RWPE2 (cell line): ENCODE results near the gene MFAP2.
A peak's percentile ranks its signal among the peaks of the same experiment; 100 is the strongest.

Experiments used
- ATAC-seq: fragments of 200-7000 bp; cut with Tn5 transposase; 3 replicates; pipeline ENCODE4 v1.9.1; 2021; ENCODE audit warnings: low read depth
- DNase-seq: peaks from one replicate; pipeline ENCODE4 v3.0.0-alpha.2; 2020; ENCODE audit warnings: low spot score
- H3K27ac ChIP-seq: fragments of 450-650 bp; 2 replicates; pipeline ENCODE4 v1.5.1; 2017; ENCODE audit warnings: mild to moderate bottlenecking; ENCODE audit not compliant: poor library complexity, severe bottlenecking
- H3K27me3 ChIP-seq: fragments of 250-450 bp; sonication (Bioruptor Pico); 2 replicates; pipeline ENCODE4 v1.5.1; 2021; ENCODE audit warnings: mild to moderate bottlenecking, moderate library complexity; ENCODE audit not compliant: insufficient read depth, poor library complexity, severe bottlenecking
- H3K36me3 ChIP-seq: fragments of 250-450 bp; sonication (Bioruptor Pico); 2 replicates; pipeline ENCODE4 v1.5.1; 2020; ENCODE audit warnings: low read depth, mild to moderate bottlenecking, moderate library complexity
- H3K4me1 ChIP-seq: fragments of 250-450 bp; sonication (Bioruptor Pico); 2 replicates; pipeline ENCODE4 v1.5.1; 2021; ENCODE audit warnings: mild to moderate bottlenecking, moderate library complexity; ENCODE audit not compliant: insufficient read depth, poor library complexity, severe bottlenecking
- H3K4me3 ChIP-seq: fragments of 250-450 bp; sonication (Bioruptor Pico); 2 replicates; pipeline ENCODE4 v1.5.1; 2021; ENCODE audit warnings: mild to moderate bottlenecking, moderate library complexity; ENCODE audit not compliant: severe bottlenecking
- H3K9me3 ChIP-seq: fragments of 250-450 bp; sonication (Bioruptor Pico); 2 replicates; pipeline ENCODE4 v1.5.1; 2021; ENCODE audit warnings: mild to moderate bottlenecking, moderate library complexity; ENCODE audit not compliant: severe bottlenecking
- TF ChIP-seq, protein P1 (sequence below): fragments of 450-650 bp; IDR thresholded peaks from one replicate; pipeline ENCODE4 v1.5.1; 2017; ENCODE audit warnings: mild to moderate bottlenecking, moderate library complexity; ENCODE audit not compliant: poor library complexity, severe bottlenecking

MFAP2 gene

DNA sequence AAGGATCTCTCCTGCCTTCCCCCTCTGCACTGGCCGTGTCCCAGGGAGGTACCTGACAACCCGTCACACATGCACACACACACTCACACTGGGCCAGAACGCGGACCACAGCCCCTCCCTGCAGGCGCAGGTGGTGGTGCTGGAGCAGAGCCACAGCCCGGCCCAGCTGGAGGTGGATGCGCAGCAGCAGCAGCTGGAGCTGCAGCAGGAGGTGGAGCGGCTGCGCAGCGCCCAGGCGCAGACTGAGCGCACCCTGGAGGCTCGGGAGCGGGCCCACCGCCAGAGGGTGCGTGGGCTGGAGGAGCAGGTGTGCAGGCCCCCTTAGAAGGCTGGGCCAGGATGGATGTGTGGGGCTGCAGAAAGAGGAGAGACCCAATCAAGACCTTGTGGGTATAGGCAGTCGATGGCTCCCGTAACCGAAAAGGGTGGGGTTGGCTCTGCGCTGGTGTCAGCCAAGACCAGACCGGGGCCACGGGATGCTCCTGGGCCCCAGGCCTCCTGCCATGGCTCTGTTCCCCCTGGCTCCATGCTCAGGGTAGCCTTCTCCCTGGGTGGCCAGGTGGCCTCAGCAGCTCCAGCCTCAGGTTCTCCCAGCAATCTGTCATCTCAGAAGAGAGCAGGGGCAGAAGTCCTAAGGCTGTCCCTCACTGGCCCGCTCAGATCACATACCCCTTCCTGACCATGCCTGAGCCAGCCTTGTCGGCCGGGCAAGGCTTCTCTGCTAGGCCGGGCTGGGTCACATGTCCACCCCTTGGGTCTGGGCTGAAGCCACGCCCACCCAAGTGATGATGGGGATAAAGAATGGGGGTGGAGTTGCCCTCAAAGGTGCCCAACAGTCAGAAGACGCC lies 8.9 kb downstream of the MFAP2 start:
- no peak overlapping the region for H3K4me3 ChIP-seq
- no peaks in the 10 kb centered on the region for H3K9me3 ChIP-seq
- no peak for DNase-seq
- H3K27me3 ChIP-seq: no peaks in the 10 kb centered on the region
- ATAC-seq: peak; percentile 17; the same call in 1 of the 3 replicates
- H3K4me1 ChIP-seq: no peaks in the 10 kb centered on the region
- TF ChIP-seq, protein P1, sequence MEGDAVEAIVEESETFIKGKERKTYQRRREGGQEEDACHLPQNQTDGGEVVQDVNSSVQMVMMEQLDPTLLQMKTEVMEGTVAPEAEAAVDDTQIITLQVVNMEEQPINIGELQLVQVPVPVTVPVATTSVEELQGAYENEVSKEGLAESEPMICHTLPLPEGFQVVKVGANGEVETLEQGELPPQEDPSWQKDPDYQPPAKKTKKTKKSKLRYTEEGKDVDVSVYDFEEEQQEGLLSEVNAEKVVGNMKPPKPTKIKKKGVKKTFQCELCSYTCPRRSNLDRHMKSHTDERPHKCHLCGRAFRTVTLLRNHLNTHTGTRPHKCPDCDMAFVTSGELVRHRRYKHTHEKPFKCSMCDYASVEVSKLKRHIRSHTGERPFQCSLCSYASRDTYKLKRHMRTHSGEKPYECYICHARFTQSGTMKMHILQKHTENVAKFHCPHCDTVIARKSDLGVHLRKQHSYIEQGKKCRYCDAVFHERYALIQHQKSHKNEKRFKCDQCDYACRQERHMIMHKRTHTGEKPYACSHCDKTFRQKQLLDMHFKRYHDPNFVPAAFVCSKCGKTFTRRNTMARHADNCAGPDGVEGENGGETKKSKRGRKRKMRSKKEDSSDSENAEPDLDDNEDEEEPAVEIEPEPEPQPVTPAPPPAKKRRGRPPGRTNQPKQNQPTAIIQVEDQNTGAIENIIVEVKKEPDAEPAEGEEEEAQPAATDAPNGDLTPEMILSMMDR: no peak
- no peak overlapping the region for H3K27ac ChIP-seq
- H3K36me3 ChIP-seq: no peaks in the 10 kb centered on the region

DNA sequence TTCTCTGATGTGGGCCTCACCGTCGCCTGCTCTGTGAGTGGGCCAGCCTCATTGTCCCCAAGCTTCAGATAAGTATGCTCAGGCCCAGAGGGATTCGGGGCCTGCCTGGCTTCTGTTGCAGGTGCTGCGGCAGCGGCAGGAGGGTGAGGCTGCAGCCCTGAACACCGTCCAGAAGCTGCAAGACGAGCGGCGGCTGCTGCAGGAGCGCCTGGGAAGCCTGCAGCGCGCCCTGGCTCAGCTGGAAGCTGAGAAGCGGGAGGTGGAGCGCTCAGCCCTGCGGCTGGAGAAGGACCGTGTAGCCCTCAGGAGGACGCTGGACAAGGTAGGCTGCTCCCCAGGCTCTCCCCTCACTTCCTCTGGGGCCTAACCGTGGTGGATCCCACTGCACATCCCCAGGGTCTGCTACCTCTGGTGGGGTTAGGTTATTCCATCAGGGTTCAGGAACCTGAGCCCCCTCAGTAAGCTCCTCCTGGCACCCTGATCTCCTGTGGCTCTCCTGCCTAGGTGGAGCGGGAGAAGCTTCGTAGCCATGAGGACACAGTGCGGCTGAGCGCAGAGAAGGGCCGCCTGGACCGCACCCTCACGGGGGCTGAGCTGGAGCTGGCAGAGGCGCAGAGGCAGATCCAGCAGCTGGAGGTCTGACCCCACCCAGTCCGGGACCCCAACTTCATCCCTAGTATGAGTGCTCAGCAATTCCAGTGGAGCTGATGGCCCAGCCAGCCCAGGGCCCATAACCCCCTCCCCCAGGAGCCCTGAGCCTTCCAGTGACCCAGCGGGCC lies 10.1 kb downstream of the MFAP2 start:
- no peak overlapping the region for H3K27ac ChIP-seq
- no peaks in the 10 kb centered on the region for H3K36me3 ChIP-seq
- H3K4me3 ChIP-seq: no peak overlapping the region
- H3K9me3 ChIP-seq: no peaks in the 10 kb centered on the region
- ATAC-seq: no peak
- DNase-seq: no peak
- no peaks in the 10 kb centered on the region for H3K27me3 ChIP-seq
- H3K4me1 ChIP-seq: no peaks in the 10 kb centered on the region
- TF ChIP-seq, protein P1: no peak

DNA sequence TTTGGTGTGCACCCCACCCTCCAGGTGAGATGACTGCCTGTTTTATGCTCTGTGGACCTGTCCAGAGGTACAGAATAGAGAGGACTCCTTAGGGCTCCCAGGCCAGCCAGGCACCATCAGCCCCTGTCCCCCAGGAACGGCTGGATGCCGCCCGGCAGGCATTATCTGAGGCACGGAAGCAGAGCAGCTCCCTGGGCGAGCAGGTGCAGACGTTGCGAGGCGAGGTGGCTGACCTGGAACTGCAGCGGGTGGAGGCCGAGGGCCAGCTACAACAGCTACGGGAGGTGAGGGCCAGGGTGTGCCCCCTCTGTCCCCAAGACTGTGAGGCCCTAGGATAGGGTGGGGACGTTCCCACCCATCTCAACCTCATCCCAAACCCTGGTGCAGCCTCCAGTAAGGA lies 10.8 kb downstream of the MFAP2 start:
- no peak overlapping the region for H3K27ac ChIP-seq
- ATAC-seq (no peak), DNase-seq (no peak)
- H3K4me3 ChIP-seq: no peak overlapping the region
- TF ChIP-seq, protein P1: no peak
- no peaks in the 10 kb centered on the region for H3K36me3 ChIP-seq
- no peaks in the 10 kb centered on the region for H3K27me3 ChIP-seq
- H3K4me1 ChIP-seq: no peaks in the 10 kb centered on the region
- H3K9me3 ChIP-seq: no peaks in the 10 kb centered on the region

DNA sequence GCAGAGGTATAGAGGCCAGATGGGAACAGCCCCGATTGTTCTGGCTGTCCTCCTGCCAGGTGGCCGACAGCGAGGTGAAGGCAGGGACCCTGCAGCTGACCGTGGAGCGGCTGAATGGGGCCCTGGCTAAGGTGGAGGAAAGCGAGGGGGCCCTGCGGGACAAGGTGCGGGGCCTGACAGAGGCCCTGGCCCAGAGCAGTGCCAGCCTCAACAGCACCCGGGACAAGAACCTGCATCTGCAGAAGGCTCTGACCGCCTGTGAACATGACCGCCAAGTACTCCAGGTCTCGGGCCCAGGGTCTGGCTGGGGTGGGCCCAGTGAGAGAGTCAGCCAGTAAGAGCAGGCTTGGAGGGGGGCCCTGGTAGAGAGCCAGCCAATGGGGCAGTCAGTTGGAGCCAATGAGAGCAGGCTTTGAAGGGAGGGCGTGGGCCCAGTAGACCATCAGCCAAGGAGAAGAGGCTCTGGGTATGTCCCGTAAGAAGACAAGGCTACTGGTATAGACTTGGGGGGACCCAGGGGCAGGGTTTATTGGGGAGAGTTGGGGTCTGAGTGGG lies 11.3 kb downstream of the MFAP2 start:
- H3K27me3 ChIP-seq: no peaks in the 10 kb centered on the region
- no peaks in the 10 kb centered on the region for H3K9me3 ChIP-seq
- no peak overlapping the region for H3K27ac ChIP-seq
- DNase-seq (no peak), ATAC-seq (no peak)
- H3K4me1 ChIP-seq: no peaks in the 10 kb centered on the region
- no peaks in the 10 kb centered on the region for H3K36me3 ChIP-seq
- TF ChIP-seq, protein P1: no peak
- H3K4me3 ChIP-seq: no peak overlapping the region
